Astrocyte (in vitro differentiated cells and primary cell): Measurements from ENCODE around the gene SNX11.

ENCODE experiments used
- EZH2 ChIP-seq: IDR thresholded peaks from 2 replicates; pipeline ENCODE4 v1.6.1; 2012; ENCODE audit warnings: mild to moderate bottlenecking, low read length, inconsistent platforms; ENCODE audit not compliant: insufficient read depth
- TF ChIP-seq, protein P1 (sequence below): IDR thresholded peaks from 2 replicates; pipeline ENCODE4 v1.5.1; 2011; ENCODE audit warnings: low read depth, mild to moderate bottlenecking, inconsistent platforms, low read length, moderate library complexity; ENCODE audit not compliant: insufficient read depth

- TF ChIP-seq, protein P1, sequence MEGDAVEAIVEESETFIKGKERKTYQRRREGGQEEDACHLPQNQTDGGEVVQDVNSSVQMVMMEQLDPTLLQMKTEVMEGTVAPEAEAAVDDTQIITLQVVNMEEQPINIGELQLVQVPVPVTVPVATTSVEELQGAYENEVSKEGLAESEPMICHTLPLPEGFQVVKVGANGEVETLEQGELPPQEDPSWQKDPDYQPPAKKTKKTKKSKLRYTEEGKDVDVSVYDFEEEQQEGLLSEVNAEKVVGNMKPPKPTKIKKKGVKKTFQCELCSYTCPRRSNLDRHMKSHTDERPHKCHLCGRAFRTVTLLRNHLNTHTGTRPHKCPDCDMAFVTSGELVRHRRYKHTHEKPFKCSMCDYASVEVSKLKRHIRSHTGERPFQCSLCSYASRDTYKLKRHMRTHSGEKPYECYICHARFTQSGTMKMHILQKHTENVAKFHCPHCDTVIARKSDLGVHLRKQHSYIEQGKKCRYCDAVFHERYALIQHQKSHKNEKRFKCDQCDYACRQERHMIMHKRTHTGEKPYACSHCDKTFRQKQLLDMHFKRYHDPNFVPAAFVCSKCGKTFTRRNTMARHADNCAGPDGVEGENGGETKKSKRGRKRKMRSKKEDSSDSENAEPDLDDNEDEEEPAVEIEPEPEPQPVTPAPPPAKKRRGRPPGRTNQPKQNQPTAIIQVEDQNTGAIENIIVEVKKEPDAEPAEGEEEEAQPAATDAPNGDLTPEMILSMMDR = no peak
- no peak for TF ChIP-seq EZH2
These were observed 5.4 kb upstream of the SNX11 start for GRCh38 chr17:48102043-48102750.
